ENCODE data around the gene DEXI. TPM values are rescaled to one million over a fixed set of nuclear protein-coding genes. Genes with fewer than 3 reads are reported as not detected.
A peak's percentile ranks its signal among the peaks of the same experiment; 100 is the strongest.

DEXI gene
- polyA plus RNA-seq, 3 donors = 4.9 to 10.8 (median 6.8) TPM

DNA sequence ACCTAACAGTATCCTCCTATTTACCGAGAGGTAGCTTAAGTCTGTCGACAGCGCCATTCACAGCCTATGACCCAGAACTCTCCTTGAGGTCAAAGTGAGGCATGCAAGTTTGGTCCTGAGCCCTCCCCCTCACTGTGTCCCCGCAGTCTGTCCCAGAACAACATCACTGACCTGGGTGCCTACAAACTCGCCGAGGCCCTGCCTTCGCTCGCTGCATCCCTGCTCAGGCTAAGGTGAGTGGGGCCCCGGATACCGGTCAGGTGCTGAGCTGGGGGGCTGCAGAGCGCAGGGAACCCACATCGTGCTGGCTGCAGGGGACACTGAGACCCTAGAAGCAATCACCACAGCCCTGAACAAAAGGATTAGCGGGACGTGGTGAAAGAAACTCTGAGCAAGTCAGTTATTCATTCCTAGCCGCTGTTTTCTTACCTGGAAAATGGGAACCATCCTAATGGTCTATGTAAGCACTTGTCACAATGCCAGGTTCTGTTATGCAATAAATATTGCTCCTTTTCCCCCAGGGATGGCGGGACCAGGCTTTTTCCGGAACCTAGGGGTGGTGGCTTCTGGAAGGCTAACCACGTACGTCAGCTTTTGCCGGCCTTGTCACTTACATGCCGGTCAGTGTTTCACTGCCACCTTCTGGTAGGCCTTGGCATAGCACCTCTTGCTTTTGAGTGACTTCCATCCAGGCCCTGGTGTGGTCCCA lies 23.8 kb downstream of the DEXI start:
- TF ChIP-seq, protein P1, sequence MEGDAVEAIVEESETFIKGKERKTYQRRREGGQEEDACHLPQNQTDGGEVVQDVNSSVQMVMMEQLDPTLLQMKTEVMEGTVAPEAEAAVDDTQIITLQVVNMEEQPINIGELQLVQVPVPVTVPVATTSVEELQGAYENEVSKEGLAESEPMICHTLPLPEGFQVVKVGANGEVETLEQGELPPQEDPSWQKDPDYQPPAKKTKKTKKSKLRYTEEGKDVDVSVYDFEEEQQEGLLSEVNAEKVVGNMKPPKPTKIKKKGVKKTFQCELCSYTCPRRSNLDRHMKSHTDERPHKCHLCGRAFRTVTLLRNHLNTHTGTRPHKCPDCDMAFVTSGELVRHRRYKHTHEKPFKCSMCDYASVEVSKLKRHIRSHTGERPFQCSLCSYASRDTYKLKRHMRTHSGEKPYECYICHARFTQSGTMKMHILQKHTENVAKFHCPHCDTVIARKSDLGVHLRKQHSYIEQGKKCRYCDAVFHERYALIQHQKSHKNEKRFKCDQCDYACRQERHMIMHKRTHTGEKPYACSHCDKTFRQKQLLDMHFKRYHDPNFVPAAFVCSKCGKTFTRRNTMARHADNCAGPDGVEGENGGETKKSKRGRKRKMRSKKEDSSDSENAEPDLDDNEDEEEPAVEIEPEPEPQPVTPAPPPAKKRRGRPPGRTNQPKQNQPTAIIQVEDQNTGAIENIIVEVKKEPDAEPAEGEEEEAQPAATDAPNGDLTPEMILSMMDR (IDR thresholded peaks at IDR 0.05) = peak; percentile 90
- H4K20me1 ChIP-seq (ENCODE audit: insufficient read depth, low read length) = peaks cover 91% of the 10 kb centered on the region
- no peaks in the 10 kb centered on the region for H3K9me3 Mint-ChIP-seq
- H3K4me2 ChIP-seq (replicated peaks; ENCODE audit: extremely low read depth, low read length, poor library complexity, severe bottlenecking) = no peak overlapping the region
- WGBS (ENCODE audit: insufficient coverage) = 40% methylated on average over 13 of the region's 21 CpGs
- peaks cover 79 to 99% of the 10 kb centered on the region in 2 donors for H3K36me3 Mint-ChIP-seq
- H3K27me3 Mint-ChIP-seq (ENCODE audit: low read depth in 3 of 3) = no peaks in the 10 kb centered on the region
- H3K79me2 ChIP-seq (ENCODE audit: insufficient read depth, low read length) = no peaks in the 10 kb centered on the region
- no peak overlapping the region for H3K4me3 Mint-ChIP-seq
- no peak overlapping the region for H3K4me3 ChIP-seq (replicated peaks in 1 of 3; ENCODE audit: low read depth in 2 of 3, low read length in 3 of 3)
- no peak overlapping the region for H3K9ac ChIP-seq (ENCODE audit: insufficient read depth, low read length, poor library complexity, severe bottlenecking)
- intact Hi-C loops (cut with micrococcal nuclease) = loop anchor here in 1 of 2 donors (2.0 to 5.0 kb wide), 2 partner anchors 404 to 661 kb away; no protein-coding TSS in a partner anchor
- peaks cover 93 to 100% of the 10 kb centered on the region in 2 donors for H3K36me3 ChIP-seq (replicated peaks in 1 of 2; ENCODE audit: control insufficient read depth in 1 of 2, insufficient read depth in 2 of 2, low read length in 2 of 2)
- peaks cover 9 to 14% of the 10 kb centered on the region in 2 donors for H3K4me1 ChIP-seq (ENCODE audit: control insufficient read depth in 1 of 2, insufficient read depth in 2 of 2, low read length in 2 of 2)
- H3K27me3 ChIP-seq (ENCODE audit: control insufficient read depth in 2 of 2, insufficient read depth in 2 of 2, low read length in 2 of 2) = no peaks in the 10 kb centered on the region
- H3K27ac Mint-ChIP-seq = peak overlapping the region in 5 of 7 donors; percentile 16 to 79 (median 70)
- peaks cover 17% of the 10 kb centered on the region for H3K4me1 Mint-ChIP-seq
- H3K9me3 ChIP-seq (replicated peaks in 1 of 2; ENCODE audit: control insufficient read depth in 1 of 2, insufficient read depth in 1 of 2, low read length in 2 of 2) = no peaks in the 10 kb centered on the region
- peak; percentile 80 to 89 (median 82) for DNase-seq
- H3K27ac ChIP-seq (ENCODE audit: low read depth in 1 of 2, low read length in 2 of 2) = peak overlapping the region in 1 of 2 donors; percentile 60
- H2AFZ ChIP-seq (ENCODE audit: insufficient read depth, low read depth, low read length, poor library complexity, severe bottlenecking) = no peak overlapping the region

DNA sequence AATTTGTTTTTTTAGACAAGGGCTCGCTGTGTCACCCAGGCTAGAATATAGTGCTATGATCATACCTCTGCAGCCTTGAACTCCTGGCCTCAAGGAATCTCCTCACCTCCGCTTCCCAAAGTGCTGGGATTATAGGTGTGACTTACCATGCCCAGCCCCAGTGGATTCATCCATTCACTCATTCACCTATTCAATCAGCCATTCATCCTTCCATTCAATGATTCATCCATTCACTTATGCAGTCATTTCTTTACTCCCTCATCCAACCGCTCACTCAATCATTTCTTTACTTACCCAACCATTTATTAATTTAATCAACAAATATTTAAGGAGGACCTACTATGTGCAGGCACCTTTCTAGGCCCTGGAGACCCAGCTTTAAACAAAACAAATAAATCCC lies 25.7 kb downstream of the DEXI start:
- Histone ChIP-seq H2AFZ (ENCODE audit: insufficient read depth, low read depth, low read length, poor library complexity, severe bottlenecking) (no peak overlapping the region), H3K4me3 (replicated peaks in 1 of 3; ENCODE audit: low read depth in 2 of 3, low read length in 3 of 3) (no peak overlapping the region), H3K27me3 (ENCODE audit: control insufficient read depth in 2 of 2, insufficient read depth in 2 of 2, low read length in 2 of 2) (no peaks in the 10 kb centered on the region), H3K36me3 (replicated peaks in 1 of 2; ENCODE audit: control insufficient read depth in 1 of 2, insufficient read depth in 2 of 2, low read length in 2 of 2) (peaks cover 91 to 100% of the 10 kb centered on the region in 2 donors), H4K20me1 (ENCODE audit: insufficient read depth, low read length) (peaks cover 88% of the 10 kb centered on the region), H3K4me1 (ENCODE audit: control insufficient read depth in 1 of 2, insufficient read depth in 2 of 2, low read length in 2 of 2) (peaks cover 6 to 12% of the 10 kb centered on the region in 2 donors), H3K79me2 (ENCODE audit: insufficient read depth, low read length) (no peaks in the 10 kb centered on the region), H3K4me2 (replicated peaks; ENCODE audit: extremely low read depth, low read length, poor library complexity, severe bottlenecking) (no peak overlapping the region), H3K27ac (ENCODE audit: low read depth in 1 of 2, low read length in 2 of 2) (peak overlapping the region in 1 of 2 donors; percentile 59), H3K9me3 (replicated peaks in 1 of 2; ENCODE audit: control insufficient read depth in 1 of 2, insufficient read depth in 1 of 2, low read length in 2 of 2) (no peaks in the 10 kb centered on the region), H3K9ac (ENCODE audit: insufficient read depth, low read length, poor library complexity, severe bottlenecking) (no peak overlapping the region)
- intact Hi-C loops (cut with micrococcal nuclease) = loop anchor here in 1 of 2 donors (5.0 kb wide), 1 partner anchor 659 kb away; no protein-coding TSS in a partner anchor
- no peaks in the 10 kb centered on the region for H3K27me3 Mint-ChIP-seq (ENCODE audit: low read depth in 3 of 3)
- WGBS (ENCODE audit: insufficient coverage) = 60% methylated on average over 3 of the region's 3 CpGs
- H3K4me1 Mint-ChIP-seq = peaks cover 16% of the 10 kb centered on the region
- H3K36me3 Mint-ChIP-seq = peaks cover 83 to 97% of the 10 kb centered on the region in 2 donors
- TF ChIP-seq, protein P1 (IDR thresholded peaks at IDR 0.05) = no peak
- DNase-seq = no peak
- no peak overlapping the region for H3K4me3 Mint-ChIP-seq
- no peaks in the 10 kb centered on the region for H3K9me3 Mint-ChIP-seq
- H3K27ac Mint-ChIP-seq = peak overlapping the region in 2 of 7 donors; percentile 38 to 86

All from CD14-positive monocyte (primary cell).